GM10266 (cell line): ENCODE measurements around the gene CFAP73.

Experiments
- DNase-seq: peaks from one replicate; pipeline ENCODE4 v3.0.0; 2012; ENCODE audit errors: extremely low spot score
- TF ChIP-seq, protein P1 (sequence below): IDR thresholded peaks from 2 replicates; pipeline ENCODE4 v1.5.1; 2012; ENCODE audit warnings: mild to moderate bottlenecking, low read depth; ENCODE audit not compliant: control insufficient read depth, insufficient read depth; ENCODE audit errors: missing control alignments

CFAP73 gene

DNA sequence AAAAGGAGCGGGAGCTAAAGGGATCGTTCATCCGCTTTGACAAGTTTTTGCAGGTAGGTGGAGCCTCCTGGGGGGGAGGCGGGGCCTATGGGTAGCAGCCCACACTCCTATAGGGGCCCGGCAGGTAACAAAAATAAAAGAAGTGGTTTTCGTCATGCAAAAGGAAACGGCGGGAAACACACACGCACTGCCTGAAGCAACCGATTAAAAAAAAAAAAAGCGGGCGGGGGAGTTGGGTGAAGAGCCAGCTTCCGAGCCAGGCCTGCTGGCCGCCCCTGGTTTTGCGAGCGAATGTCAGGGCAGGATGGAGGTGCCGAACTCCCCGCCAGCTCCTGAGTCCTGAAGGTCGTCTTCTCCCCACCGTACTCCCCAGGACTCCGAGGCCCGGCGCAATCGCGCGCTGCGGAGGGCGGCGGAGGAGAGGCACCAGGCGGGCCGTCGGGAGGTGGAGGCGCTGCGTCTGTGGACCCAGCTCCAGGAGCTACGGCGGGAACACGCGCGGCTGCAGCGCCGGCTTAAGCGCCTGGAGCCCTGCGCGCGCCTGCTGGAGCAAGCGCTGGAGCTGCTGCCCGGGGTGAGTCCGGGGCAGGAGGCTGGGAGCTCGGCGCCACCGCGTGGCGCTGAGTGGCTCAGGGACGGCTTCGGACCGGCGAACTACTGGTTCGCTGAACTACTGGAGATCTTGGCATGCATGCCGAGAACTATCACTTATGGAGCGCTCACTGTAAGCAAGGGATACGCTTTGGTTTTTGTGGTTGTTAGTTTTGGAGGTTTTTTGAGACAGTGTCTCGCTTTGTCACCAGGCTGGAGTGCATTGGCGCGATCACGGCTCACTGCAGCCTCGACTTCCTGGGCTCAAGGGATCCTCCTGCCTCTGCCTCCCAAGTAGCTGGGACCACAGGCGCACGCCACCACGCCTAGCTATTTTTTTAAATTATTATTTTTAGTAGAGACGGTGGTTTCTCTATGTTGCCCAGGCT, 3.6 kb downstream of the CFAP73 start:
- peak; percentile 84 for DNase-seq
- TF ChIP-seq, protein P1, sequence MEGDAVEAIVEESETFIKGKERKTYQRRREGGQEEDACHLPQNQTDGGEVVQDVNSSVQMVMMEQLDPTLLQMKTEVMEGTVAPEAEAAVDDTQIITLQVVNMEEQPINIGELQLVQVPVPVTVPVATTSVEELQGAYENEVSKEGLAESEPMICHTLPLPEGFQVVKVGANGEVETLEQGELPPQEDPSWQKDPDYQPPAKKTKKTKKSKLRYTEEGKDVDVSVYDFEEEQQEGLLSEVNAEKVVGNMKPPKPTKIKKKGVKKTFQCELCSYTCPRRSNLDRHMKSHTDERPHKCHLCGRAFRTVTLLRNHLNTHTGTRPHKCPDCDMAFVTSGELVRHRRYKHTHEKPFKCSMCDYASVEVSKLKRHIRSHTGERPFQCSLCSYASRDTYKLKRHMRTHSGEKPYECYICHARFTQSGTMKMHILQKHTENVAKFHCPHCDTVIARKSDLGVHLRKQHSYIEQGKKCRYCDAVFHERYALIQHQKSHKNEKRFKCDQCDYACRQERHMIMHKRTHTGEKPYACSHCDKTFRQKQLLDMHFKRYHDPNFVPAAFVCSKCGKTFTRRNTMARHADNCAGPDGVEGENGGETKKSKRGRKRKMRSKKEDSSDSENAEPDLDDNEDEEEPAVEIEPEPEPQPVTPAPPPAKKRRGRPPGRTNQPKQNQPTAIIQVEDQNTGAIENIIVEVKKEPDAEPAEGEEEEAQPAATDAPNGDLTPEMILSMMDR: peak; percentile 62

DNA sequence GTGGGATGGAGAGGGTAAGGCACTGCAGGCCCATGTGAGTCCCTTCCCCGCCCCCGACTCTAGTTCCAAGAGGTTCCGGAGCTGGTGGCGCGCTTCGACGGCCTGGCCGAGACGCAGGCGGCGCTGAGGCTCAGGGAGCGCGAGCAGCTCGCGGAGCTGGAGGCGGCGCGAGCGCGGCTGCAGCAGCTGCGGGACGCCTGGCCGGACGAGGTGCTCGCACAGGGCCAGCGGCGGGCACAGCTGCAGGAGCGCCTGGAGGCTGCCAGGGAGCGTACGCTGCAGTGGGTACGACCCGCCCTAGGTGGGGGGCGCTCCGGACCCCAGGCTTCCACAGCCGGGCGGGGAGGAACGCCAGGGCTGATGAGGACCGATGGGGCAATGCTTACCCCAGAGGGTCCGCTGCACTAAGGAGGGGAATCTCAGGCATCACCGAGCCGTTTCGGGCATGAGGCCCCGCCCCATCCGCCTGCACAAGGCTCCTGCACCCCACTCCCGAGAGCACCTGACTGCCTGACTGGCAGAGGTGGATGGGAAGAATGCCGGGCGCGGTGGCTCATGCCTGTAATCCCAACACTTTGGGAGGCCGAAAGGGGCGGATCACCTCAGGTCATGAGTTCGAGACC, 4.9 kb downstream of the CFAP73 start:
- DNase-seq: no peak
- TF ChIP-seq, protein P1: no peak

DNA sequence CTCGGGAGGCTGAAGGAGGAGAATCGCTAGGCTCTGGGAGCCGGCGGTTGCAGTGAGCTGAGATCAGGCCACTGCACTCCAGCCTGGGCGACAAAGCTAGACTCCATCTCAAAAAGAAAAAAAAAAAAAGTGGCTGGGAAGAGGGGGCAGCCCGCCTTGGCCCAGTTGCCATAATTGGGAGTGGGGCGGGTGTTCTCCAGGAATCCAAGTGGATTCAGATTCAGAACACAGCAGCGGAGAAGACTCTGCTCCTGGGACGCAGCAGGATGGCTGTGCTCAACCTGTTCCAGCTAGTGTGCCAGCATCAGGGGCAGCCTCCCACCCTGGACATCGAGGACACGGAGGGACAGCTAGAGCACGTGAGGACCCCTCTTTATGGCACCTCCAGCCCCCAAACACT, 5.5 kb downstream of the CFAP73 start:
- DNase-seq: no peak
- TF ChIP-seq, protein P1: no peak

DNA sequence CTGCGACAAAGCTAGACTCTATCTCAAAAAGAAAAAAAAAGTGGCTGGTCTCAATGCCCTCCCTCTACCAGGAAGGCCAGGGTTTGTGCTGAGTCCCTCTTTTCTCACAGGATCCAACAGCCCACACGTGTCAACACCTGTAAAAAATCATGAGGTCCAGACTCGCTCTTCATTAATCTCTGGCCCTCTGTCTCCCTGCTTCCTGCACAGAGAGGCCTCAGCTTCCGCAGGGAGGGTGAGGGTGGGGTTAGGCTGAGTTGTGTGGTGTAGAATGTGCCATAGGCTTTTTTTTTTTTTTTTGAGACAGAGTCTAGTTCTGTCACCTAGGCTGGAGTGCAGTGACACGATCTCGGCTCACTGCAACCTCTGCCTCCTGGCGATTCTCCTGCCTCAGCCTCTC, 6.1 kb downstream of the CFAP73 start:
- TF ChIP-seq, protein P1: no peak
- DNase-seq: no peak

DNA sequence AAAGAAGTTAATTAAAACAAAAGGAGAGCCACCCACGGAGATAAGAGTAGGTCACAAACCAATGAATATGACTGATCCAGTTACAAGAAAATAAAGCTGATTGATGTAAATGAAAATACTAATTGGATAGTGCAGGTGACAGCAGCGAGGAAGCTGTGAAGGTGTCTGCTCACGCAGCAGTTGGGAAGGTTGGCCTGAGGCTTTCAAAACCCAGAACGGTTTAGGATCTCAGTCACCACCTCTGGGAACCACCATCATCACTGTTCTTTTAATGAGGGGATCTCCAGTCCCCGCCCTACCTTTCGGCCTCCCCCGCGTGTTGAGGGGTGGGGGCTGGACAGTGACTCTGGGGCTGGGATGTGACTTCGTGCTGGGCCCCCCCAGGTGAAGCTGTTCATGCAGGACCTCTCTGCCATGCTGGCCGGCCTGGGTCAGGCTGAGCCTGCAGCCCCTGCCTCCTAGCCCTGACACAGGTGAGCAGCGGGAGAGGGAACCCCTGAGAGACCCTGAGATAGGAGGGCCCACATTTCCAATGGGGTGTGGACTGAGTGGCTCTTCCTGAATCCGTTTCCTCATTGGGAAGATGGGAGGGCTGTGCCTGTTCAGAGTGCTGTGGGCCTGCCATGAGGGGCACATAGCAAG, 7.8 kb downstream of the CFAP73 start:
- DNase-seq: no peak
- TF ChIP-seq, protein P1: no peak

DNA sequence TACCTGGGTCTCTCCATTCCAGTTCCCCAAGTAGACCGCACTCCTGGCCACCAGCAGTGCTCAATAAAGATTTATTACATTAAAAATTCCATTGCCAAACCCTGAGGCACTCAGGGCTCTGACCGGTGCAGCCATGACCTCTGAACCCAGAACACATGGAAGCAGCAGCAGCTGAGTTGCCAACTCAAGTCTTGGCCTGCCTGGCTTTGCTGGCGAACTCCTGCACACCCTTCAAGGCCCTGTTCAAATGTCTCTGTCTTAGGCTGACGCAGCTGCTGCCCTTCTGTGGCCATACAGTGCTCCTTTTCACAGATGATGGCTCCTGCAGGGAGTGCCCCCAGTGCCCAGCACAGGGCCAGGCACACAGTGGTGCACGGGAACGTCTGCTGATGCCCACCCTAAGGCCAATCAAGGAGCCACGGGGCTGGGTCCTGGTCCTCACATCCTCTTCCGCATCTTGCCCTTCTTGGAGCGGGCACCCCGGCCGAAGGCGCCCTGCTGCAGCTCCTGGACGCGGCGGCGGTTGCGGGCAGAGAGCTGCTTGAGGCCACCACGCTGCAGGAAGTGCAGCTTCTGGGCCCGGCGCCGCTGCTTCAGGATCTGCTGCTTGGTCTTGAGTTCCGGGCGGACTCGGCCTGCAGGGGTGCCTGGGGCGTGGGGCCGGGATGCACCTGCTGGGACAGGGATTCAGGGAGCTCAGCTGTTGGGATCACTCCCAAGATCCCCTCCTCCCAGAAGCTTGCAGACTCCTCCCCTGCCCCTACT, 9.1 kb downstream of the CFAP73 start:
- DNase-seq: no peak
- TF ChIP-seq, protein P1: no peak
